SK-N-SH treated with all-trans-retinoic acid at 6 μM for 48 hours (cell line): ENCODE measurements around the gene DIP2C.

Source experiments
- ATAC-seq: fragments of 200-7000 bp; cut with Tn5 transposase; 3 replicates; pipeline ENCODE4 v1.9.1; 2020; ENCODE audit warnings: mild to moderate bottlenecking, moderate library complexity
- ARNTL ChIP-seq: fragments of 450-650 bp; formaldehyde crosslinking; IDR thresholded peaks from 2 replicates; pipeline ENCODE4 v1.5.0; 2020; ENCODE audit warnings: low read depth, mild to moderate bottlenecking, moderate library complexity, borderline replicate concordance
- BACH2 ChIP-seq: fragments of 250-450 bp; sonication (Bioruptor Pico); IDR thresholded peaks from 2 replicates; pipeline ENCODE4 v1.9.0; 2021; ENCODE audit warnings: mild to moderate bottlenecking, borderline replicate concordance
- CSDC2 ChIP-seq: fragments of 250-450 bp; sonication (Bioruptor Pico); IDR thresholded peaks from 2 replicates; pipeline ENCODE4 v1.5.0; 2020; ENCODE audit warnings: mild to moderate bottlenecking, moderate library complexity
- CSRNP3 ChIP-seq: fragments of 250-450 bp; sonication (Bioruptor Pico); IDR thresholded peaks from 2 replicates; pipeline ENCODE4 v1.5.1; 2021; ENCODE audit warnings: mild to moderate bottlenecking, moderate library complexity
- GLIS3 ChIP-seq: fragments of 250-450 bp; sonication (Bioruptor Pico); IDR thresholded peaks from 2 replicates; pipeline ENCODE4 v1.5.0; 2020; ENCODE audit warnings: mild to moderate bottlenecking, moderate library complexity
- ISL1 ChIP-seq: fragments of 250-450 bp; sonication (Bioruptor Pico); IDR thresholded peaks from 2 replicates; pipeline ENCODE4 v2.1.2; 2022; ENCODE audit warnings: mild to moderate bottlenecking, moderate library complexity
- OSR1 ChIP-seq: fragments of 250-450 bp; sonication (Bioruptor Pico); IDR thresholded peaks from 2 replicates; pipeline ENCODE4 v1.8.0; 2022; ENCODE audit warnings: moderate library complexity, mild to moderate bottlenecking, inconsistent platforms
- PATZ1 ChIP-seq: fragments of 250-450 bp; sonication (Bioruptor Pico); IDR thresholded peaks from 2 replicates; pipeline ENCODE4 v1.8.0; 2020; ENCODE audit warnings: mild to moderate bottlenecking, moderate library complexity, borderline replicate concordance
- PPARA ChIP-seq: fragments of 250-450 bp; sonication (Bioruptor Pico); IDR thresholded peaks from 2 replicates; pipeline ENCODE4 v1.5.0; 2020; ENCODE audit warnings: mild to moderate bottlenecking, borderline replicate concordance
- RARB ChIP-seq: fragments of 250-450 bp; sonication (Bioruptor Pico); IDR thresholded peaks from 2 replicates; pipeline ENCODE4 v1.8.0; 2021; ENCODE audit warnings: mild to moderate bottlenecking, moderate library complexity
- SNAI2 ChIP-seq: fragments of 250-450 bp; sonication (Bioruptor Pico); IDR thresholded peaks from 2 replicates; pipeline ENCODE4 v1.5.0; 2020; ENCODE audit warnings: mild to moderate bottlenecking, moderate library complexity
- TCF4 ChIP-seq: fragments of 250-450 bp; sonication (Bioruptor Pico); IDR thresholded peaks from 2 replicates; pipeline ENCODE4 v1.8.0; 2021; ENCODE audit warnings: mild to moderate bottlenecking, moderate library complexity, borderline replicate concordance
- TOX ChIP-seq: fragments of 250-450 bp; sonication (Bioruptor Pico); IDR thresholded peaks from 2 replicates; pipeline ENCODE4 v1.8.0; 2021; ENCODE audit warnings: mild to moderate bottlenecking, moderate library complexity, borderline replicate concordance
- TSHZ2 ChIP-seq: fragments of 250-450 bp; sonication (Bioruptor Pico); IDR thresholded peaks from 2 replicates; pipeline ENCODE4 v1.5.0; 2020; ENCODE audit warnings: mild to moderate bottlenecking, moderate library complexity
- ZC3H10 ChIP-seq: fragments of 250-450 bp; sonication (Bioruptor Pico); IDR thresholded peaks from 2 replicates; pipeline ENCODE4 v1.5.1; 2021; ENCODE audit warnings: mild to moderate bottlenecking, moderate library complexity
- ZFP3 ChIP-seq: fragments of 250-450 bp; sonication (Bioruptor Pico); IDR thresholded peaks from 2 replicates; pipeline ENCODE4 v1.5.0; 2020; ENCODE audit warnings: mild to moderate bottlenecking, moderate library complexity
- ZFP30 ChIP-seq: fragments of 450-650 bp; formaldehyde crosslinking; IDR thresholded peaks from 2 replicates; pipeline ENCODE4 v1.5.0; 2022; ENCODE audit warnings: mild to moderate bottlenecking, moderate library complexity
- ZNF565 ChIP-seq: fragments of 450-650 bp; formaldehyde crosslinking; conservative IDR thresholded peaks from 2 replicates; pipeline ENCODE4 v1.5.0; 2020; ENCODE audit warnings: low read depth, mild to moderate bottlenecking, moderate library complexity
- ZNF70 ChIP-seq: fragments of 450-650 bp; formaldehyde crosslinking; IDR thresholded peaks from 2 replicates; pipeline ENCODE4 v1.5.0; 2020; ENCODE audit warnings: mild to moderate bottlenecking, moderate library complexity
- ZNF8 ChIP-seq: fragments of 450-650 bp; formaldehyde crosslinking; IDR thresholded peaks from 2 replicates; pipeline ENCODE4 v1.5.0; 2020; ENCODE audit warnings: mild to moderate bottlenecking, moderate library complexity
- TF ChIP-seq, protein P1 (sequence below): fragments of 250-450 bp; sonication (Bioruptor Pico); IDR thresholded peaks from 2 replicates; pipeline ENCODE4 v1.8.0; 2021; ENCODE audit warnings: low read depth, mild to moderate bottlenecking, moderate library complexity, borderline replicate concordance
- TF ChIP-seq, protein P2 (sequence below): fragments of 250-450 bp; sonication (Bioruptor Pico); IDR thresholded peaks from 2 replicates; pipeline ENCODE4 v1.5.1; 2020; ENCODE audit warnings: low read depth, mild to moderate bottlenecking, moderate library complexity

Gene DIP2C

DNA sequence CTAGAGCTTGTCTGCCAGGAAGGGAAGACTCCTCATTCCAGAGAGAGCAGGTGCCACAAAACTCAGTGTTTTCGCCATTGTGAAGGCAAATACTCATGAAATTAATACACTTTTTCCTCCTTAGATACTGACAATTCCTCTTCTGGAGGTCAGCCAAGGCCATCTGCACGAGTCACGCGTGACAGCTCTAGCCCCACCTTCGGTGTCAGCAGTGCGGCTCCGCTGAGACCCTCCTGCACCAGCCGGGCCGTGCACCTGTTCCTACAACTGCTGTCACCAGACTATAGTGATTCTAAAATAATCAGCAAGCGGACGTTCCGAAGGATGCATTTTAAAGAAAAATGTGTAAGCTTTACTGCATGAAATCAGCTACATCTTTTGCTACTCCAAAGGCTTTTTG, 127.7 kb downstream of the DIP2C start:
- TF ChIP-seq TOX (no peak), CSDC2 (CRISPR knock-in tag) (no peak), TCF4 (CRISPR knock-in tag) (no peak), OSR1 (no peak), ZNF8 (no peak), ARNTL (CRISPR knock-in tag) (no peak), SNAI2 (CRISPR knock-in tag) (no peak), ISL1 (CRISPR knock-in tag) (no peak), GLIS3 (CRISPR knock-in tag) (no peak), ZFP30 (CRISPR knock-in tag) (no peak), RARB (CRISPR knock-in tag) (no peak), CSRNP3 (CRISPR knock-in tag) (no peak), PPARA (CRISPR knock-in tag) (no peak), BACH2 (CRISPR knock-in tag) (no peak), ZC3H10 (no peak), ZFP3 (CRISPR knock-in tag) (no peak), ZNF565 (CRISPR knock-in tag) (no peak)
- TF ChIP-seq, protein P1, sequence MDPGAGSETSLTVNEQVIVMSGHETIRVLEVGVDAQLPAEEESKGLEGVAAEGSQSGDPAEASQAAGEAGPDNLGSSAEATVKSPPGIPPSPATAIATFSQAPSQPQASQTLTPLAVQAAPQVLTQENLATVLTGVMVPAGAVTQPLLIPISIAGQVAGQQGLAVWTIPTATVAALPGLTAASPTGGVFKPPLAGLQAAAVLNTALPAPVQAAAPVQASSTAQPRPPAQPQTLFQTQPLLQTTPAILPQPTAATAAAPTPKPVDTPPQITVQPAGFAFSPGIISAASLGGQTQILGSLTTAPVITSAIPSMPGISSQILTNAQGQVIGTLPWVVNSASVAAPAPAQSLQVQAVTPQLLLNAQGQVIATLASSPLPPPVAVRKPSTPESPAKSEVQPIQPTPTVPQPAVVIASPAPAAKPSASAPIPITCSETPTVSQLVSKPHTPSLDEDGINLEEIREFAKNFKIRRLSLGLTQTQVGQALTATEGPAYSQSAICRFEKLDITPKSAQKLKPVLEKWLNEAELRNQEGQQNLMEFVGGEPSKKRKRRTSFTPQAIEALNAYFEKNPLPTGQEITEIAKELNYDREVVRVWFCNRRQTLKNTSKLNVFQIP (CRISPR knock-in tag), result no peak

DNA sequence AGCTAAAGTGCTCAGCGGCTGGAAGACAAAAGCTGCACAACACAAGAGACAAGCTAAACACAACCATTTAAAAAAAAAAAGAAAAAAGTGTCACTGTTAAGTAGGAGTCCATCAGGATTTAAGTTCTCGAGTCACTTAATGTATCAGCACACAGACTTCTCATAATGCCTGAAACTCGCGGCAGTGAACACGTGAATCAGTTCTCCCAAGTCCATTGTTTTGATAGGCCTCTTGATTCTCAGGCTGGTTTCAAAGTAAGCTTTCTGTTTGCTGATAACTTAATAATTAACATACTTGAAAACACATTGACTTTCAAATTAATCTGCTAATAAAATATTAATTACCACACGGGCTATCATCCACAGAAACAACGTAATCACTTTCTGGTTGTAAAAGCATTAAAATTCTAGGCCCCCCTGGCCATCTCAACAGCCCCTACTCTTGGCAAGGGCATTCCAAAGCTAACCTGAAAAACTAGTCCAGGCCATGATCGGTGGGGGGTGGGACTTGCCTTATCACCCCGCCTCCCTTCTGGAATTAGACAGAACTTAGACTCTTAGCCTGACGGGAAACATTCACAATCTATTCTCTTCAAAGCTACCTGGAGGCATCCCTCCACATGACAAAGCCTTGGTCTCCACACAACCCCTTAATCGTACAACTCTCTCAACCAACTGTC, 129.0 kb downstream of the DIP2C start:
- ATAC-seq, result no peak
- TF ChIP-seq TOX, result no peak
- TF ChIP-seq SNAI2 (CRISPR knock-in tag), result no peak
- TF ChIP-seq OSR1, result no peak
- no peak for TF ChIP-seq ARNTL (CRISPR knock-in tag)
- no peak for TF ChIP-seq TCF4 (CRISPR knock-in tag)
- TF ChIP-seq GLIS3 (CRISPR knock-in tag), result no peak

More for the DNA sequence above, 127.7 kb downstream of the DIP2C start:
- ATAC-seq, result no peak

DNA sequence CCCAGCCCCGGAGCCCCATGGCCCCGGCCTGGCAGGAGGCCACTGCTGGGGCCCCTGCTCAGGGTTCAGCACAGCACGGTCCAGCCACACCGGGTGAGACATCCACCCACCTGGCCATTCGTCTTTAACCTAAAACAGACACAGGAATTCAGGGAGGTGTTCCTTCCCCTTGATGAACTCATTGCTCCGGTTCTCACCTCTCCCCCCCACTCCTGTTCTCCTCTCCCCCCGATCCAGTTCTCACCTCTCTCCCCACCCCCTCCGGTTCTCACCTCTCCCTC, 129.8 kb downstream of the DIP2C start:
- no peak for TF ChIP-seq ZNF565 (CRISPR knock-in tag)
- TF ChIP-seq, protein P1 (CRISPR knock-in tag), result no peak
- TF ChIP-seq TOX, result no peak
- TF ChIP-seq SNAI2 (CRISPR knock-in tag), result no peak
- no peak for TF ChIP-seq TCF4 (CRISPR knock-in tag)
- no peak for TF ChIP-seq OSR1
- no peak for TF ChIP-seq PATZ1 (CRISPR knock-in tag)
- no peak for TF ChIP-seq TSHZ2 (CRISPR knock-in tag)
- no peak for TF ChIP-seq ARNTL (CRISPR knock-in tag)
- TF ChIP-seq, protein P2, sequence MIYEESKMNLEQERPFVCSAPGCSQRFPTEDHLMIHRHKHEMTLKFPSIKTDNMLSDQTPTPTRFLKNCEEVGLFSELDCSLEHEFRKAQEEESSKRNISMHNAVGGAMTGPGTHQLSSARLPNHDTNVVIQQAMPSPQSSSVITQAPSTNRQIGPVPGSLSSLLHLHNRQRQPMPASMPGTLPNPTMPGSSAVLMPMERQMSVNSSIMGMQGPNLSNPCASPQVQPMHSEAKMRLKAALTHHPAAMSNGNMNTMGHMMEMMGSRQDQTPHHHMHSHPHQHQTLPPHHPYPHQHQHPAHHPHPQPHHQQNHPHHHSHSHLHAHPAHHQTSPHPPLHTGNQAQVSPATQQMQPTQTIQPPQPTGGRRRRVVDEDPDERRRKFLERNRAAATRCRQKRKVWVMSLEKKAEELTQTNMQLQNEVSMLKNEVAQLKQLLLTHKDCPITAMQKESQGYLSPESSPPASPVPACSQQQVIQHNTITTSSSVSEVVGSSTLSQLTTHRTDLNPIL (CRISPR knock-in tag), result no peak
- no peak for TF ChIP-seq BACH2 (CRISPR knock-in tag)
- no peak for TF ChIP-seq ZC3H10
- no peak for TF ChIP-seq RARB (CRISPR knock-in tag)
- no peak for TF ChIP-seq ZNF70 (CRISPR knock-in tag)
- ATAC-seq, result no peak
